Left kidney (tissue), 8 donors: ENCODE measurements around the gene TRIM6. TPM values are rescaled to one million over a fixed set of nuclear protein-coding genes. Genes with fewer than 3 reads are reported as not detected.
"Not testable (repeated sequence)": the region's sequence is repeated elsewhere in the genome, so short reads cannot be mapped to it uniquely, and the experiment has no call there.

ENCODE experiments used
- DNase-seq: peaks from one replicate; pipeline ENCODE4 v3.0.0-alpha.2; 2013
- long read RNA-seq, 8 donors: transcript quantifications; one replicate each; lab custom pipeline, GENCODE V29; 2026
- polyA plus RNA-seq: library from polyadenylated mRNA; unstranded; fragments of 120-200 nt; gene quantifications from one replicate; pipeline ENCODE4 v1.2.1, GENCODE V29; 2013; ENCODE audit not compliant: insufficient read length

Gene TRIM6, protein sequence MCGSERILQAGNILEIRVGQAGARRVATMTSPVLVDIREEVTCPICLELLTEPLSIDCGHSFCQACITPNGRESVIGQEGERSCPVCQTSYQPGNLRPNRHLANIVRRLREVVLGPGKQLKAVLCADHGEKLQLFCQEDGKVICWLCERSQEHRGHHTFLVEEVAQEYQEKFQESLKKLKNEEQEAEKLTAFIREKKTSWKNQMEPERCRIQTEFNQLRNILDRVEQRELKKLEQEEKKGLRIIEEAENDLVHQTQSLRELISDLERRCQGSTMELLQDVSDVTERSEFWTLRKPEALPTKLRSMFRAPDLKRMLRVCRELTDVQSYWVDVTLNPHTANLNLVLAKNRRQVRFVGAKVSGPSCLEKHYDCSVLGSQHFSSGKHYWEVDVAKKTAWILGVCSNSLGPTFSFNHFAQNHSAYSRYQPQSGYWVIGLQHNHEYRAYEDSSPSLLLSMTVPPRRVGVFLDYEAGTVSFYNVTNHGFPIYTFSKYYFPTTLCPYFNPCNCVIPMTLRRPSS
- polyA plus RNA-seq: 61.8 TPM
- long read RNA-seq, donor 1, transcript TRIM6-202 (8 exons, 3,403 nt): major isoform, 6 of 8 reads
- long read RNA-seq, donor 1, partial matches to known transcripts: 0 of 8 reads
- long read RNA-seq, donor 1, other reads (novel, unspliced or antisense): 0 of 8 reads
- long read RNA-seq, donor 2: 0 reads
- long read RNA-seq, donor 3, partial matches to known transcripts: 0 of 6 reads
- long read RNA-seq, donor 3, other reads (novel, unspliced or antisense): 0 of 6 reads
- long read RNA-seq, donor 4: 0 reads
- long read RNA-seq, donor 5, partial matches to known transcripts: 0 of 14 reads
- long read RNA-seq, donor 5, other reads (novel, unspliced or antisense): 11 of 14 reads
- long read RNA-seq, donor 6, partial matches to known transcripts: 0 of 1 reads
- long read RNA-seq, donor 6, other reads (novel, unspliced or antisense): 0 of 1 reads
- long read RNA-seq, donor 7, partial matches to known transcripts: 0 of 2 reads
- long read RNA-seq, donor 7, other reads (novel, unspliced or antisense): 0 of 2 reads
- long read RNA-seq, donor 8: 0 reads

DNA sequence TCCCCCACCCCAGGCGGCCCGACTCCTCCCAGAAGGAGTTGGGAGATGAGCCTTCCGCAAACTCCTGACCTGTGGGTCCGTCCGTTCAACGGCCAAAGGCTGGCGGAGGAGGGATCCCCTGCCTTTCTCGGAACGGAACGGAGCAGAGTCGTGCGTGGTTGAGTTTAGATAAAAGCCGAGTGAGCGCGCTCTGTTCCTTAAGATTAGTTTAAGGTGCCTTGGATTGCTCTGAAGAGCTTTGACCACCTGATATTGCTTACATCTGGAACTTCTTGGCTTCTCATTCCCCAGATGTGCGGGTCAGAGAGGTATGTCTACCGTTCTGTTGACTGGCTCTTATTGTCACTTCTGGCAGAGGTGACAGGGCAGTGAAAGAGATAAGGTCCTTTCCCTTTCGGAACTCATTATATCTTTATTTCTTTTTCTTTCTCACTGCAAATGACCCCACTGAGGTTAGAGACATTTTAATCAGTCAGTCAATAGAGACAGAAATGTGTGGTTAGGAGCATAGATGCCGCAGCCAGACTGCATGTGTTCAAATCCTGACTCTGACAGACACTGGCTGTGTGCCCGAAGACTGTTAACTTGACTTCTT lies at the start of gene TRIM6:
Gene TRIM6, plus strand, starts transcription at position 31 of the 595 bp plus-strand sequence. Its CDS starts 261 bp downstream, at position 292.
- DNase-seq: peak; percentile 42

DNA sequence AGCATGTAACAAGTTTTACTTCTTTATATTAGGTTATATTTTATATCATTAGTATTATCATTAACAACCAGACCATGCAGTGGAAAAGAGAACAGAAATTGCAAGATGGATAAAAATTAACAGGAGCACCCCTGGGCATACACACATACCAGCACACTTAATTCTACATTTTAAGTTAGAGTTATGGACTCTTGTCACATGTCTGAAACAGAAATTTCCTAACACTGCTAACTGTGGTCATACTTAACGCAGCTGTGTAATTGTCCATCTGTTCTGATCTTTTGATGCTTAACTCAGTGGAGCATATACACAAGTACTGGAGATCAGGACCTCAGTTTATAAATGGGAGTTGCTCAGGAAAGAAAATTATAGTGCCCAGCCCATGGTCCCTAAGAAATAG lies 48.5 kb upstream of the TRIM6 start:
- no peak for DNase-seq

DNA sequence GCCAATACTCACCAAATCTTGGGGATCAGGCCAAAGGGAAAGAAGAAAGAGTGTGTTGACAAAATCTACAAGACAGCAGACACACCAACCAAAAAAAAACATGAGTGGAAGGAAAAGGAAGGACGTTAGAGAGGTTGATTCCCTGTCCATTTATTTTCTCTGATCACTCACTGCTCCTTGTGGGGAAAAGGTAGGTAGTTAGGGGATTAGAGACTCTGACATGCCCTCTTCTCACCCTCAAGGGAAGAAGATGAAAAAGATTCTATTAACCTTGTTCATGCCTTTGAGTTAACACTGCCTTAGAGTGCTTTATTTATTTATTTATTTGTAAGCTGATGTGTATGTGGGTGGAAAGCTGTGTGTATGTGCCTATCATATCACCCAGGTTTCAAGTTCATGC lies 48.0 kb upstream of the TRIM6 start, which contains the start of gene OR52H1:
Gene OR52H1, minus strand, starts transcription at position 101 of the 400 bp plus-strand sequence. CDS start 3,035 bp downstream, outside the sequence.
- DNase-seq: no peak

DNA sequence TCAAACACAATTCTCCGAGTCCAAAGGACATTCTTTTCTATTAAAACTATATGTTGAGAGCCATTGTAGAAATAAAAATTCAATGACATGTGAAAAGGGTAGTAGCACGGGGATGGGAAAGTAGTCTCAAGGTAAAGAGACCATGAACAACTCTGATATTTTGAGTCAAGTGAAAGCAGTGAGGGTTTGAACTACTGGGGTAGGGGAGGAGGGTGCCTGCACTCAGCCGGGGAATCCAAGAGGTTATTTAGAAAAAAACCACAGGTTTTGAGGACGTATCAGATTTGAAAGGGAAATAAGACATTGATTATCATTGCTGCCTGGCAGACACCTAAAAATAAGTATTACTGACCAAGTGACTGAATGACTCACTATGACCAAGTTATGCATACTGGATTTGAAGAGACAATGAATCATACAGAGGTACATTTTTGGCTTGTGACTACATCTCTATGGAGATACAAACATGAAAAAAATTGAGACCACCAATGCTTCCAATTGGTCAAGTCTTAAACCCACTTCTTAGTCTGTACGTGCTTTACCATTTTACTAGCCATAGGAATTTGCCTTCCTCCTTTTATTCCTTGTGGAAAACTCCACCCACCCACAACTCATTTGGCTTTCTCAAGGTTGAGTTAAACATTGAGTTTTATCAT lies 45.9 kb upstream of the TRIM6 start:
- no peak for DNase-seq

DNA sequence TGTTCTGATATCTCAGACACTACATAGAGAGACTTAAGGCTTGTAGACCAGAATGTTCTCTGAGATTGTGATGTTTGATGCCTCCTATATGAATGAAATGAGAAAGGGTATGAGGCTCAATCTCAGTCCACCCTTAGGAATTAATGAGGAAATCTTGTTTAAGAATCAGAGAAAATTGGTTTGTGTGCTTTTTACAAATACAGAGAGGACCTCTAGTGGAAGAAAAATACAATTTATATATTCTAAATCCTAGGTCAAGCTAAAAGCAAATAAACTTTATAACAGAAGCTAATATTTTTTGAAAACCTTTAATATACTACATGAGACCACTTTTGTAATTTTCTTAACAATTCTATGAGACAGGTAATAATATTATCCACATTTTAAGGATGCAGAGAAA lies 43.1 kb upstream of the TRIM6 start:
- no peak for DNase-seq

DNA sequence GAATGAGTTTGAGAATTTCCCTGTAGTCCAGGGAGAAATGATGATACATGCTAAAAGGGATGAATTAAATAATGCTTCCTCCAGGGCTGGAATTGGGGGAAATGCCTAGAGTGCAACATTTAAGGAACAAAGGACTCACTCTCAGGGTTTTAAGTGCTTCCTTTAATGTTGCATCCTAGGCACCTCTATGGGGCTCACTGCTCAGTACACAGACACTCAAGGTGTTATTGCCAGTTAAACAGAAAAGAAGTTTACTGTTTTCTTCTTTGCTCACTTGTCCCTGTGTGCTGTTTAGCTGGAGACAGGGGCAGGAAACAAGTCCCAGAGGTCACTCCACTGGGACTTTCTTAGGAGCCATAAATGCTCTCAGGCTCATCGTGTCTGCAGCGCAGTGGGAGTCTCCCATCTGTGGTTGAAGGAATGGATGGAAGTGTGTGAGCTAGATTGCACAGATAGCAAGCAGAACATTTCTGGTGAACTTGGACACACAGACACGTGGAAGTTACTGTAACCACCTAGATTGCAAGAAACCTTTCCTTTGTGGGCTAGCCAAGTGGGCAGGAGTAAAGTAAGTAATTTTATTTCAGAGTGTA lies 39.7 kb upstream of the TRIM6 start:
- no peak for DNase-seq

DNA sequence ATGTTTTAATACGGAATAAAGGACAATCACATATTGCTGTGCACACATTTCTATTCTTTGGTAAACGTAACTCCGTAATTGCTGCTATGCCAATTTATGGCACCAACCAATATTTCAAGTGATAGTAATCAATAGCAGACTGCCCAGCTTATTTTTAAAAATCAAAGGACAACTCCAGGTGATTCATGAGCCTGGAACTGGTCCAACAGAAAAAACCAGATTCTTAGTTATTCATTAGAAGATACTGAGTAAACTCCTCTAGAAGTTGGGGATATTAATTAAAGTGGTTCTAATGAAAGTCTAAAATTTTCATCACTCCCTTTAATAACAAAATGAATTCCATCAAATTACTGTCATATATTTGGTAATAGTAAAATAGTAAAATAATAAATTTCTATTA lies 38.7 kb upstream of the TRIM6 start:
- DNase-seq: no peak

DNA sequence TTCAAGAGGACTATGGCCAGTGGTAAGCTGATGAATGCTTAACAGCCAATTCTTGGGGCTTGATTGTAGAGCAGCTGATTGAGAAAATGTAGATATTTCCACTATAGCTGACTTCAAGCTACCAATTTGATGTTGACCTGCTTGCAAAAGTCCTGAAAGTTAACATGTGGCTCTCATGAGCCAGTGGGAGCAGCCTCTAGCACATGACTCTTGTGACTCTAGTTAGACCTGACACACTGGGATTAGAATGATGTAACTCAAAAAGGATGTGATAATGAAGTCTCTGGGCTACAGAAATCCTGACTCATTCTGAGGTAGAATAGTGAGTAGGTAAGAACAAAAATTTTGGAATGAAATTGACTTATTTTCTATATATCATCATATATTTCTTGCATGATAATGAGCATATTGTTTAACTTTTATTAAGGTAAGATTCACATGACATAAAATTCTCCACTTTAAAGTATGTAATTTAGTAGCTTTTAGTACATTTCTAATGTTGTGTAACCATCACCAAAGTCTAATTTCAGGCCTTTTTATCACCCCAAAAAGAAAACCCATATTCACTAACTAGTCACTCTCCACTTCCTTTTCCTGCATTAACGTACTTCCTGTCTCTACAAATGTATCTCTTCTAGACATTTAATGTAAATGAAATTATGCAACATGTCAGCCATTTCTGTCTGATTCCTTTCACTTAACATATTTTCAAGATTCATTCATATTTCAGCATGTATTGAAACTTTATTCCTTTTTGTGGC lies 32.0 kb upstream of the TRIM6 start:
- no peak for DNase-seq

DNA sequence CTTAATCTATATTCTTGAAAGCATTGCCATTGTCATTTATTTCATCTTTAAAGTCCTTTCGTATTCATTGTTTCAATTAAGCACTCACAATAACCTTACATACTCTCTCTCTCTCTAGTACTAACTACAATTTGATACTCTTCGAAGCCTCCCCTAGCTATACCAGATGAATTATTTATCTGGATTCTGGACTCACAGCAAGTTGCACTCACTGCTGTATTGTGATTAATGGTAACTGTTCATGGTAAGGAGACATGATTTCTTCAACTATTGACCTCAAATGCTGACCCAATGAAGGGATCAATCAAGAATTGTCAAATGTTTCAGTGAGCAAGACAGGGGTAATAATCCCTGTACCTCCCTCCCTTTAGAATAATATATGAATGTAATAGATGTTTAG lies 21.8 kb upstream of the TRIM6 start:
- no peak for DNase-seq

DNA sequence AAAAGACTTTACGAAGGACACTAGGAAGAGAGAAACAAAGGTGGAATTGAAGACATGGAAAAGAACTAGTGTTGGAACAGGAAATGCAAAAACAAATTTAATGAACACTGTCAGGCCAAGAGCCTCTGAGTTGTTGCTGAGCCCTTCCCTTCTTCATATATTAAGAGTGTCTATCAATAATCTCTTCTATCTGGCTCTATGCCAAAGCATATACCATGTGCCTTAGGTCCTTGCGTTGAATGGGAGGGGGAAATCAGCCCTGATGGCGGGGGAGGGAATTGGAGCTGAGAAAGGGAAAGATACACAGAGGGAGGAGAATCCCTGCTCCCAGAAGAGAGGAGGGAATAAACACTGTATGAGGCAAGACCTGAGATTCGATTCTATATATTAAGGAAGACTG lies 21.3 kb upstream of the TRIM6 start:
- DNase-seq: no peak

DNA sequence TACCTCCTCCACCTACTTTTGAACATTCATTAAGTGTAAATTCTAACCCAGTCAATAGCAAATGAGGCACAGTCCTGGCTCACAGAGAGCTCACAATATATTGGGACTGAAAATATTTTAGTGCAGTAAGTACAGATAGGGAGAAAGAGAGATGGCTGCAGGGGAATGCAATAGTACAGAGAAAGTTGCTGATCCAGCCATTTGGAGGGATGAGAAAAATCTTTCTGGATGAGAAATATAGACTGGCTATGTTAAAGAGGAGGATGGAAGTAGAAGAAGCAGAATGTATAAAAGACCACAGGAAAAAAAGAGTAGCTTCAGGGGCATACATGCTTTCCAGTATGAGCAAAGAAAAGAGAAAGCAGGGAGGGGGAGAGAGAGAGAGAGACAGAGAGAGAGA lies 19.3 kb upstream of the TRIM6 start:
- no peak for DNase-seq

DNA sequence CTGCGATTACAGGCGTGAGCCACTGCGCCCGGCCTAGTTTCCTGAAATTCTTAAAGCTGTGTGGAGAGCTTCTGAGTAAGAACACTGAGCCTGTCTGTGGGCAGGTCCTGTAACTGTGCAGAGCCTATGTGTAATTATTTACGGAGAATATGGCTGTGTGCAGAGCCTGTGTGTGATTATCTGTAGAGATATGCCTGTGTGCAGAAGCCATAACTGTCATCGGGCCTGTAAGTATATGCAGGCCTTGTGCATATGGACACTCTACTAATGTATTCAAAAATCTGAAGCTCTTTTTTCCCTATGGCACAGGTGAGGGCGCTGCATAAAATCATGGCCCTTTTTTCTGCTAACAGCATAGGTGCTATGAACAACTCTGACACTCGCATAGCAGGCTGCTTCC lies 15.9 kb upstream of the TRIM6 start, which contains the start of gene OR52B6:
Gene OR52B6, plus strand, starts transcription at position 301 of the 400 bp plus-strand sequence. Its CDS starts 0 bp downstream, at position 301.
- no peak for DNase-seq

DNA sequence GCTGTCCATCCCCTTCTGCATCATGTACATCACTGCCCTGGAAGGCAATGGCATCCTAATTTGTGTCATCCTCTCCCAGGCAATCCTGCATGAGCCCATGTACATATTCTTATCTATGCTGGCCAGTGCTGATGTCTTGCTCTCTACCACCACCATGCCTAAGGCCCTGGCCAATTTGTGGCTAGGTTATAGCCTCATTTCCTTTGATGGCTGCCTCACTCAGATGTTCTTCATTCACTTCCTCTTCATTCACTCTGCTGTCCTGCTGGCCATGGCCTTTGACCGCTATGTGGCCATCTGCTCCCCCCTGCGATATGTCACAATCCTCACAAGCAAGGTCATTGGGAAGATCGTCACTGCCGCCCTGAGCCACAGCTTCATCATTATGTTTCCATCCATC lies 15.4 kb upstream of the TRIM6 start:
- no peak for DNase-seq

DNA sequence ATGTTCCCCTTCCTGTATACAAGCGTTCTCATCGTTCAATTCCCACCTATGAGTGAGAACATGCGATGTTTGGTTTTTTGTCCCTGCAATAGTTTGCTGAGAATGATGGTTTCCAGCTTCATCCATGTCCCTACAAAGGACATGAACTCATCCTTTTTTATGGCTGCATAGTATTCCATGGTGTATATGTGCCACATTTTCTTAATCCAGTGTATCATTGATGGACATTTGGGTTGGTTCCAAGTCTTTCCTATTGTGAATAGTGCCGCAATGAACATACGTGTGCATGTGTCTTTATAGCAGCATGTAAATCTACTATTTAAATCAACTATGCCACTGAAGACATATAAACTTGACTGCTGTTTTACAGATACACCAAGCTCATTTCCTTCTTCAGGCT lies 12.0 kb upstream of the TRIM6 start:
- not testable (repeated sequence) for DNase-seq

DNA sequence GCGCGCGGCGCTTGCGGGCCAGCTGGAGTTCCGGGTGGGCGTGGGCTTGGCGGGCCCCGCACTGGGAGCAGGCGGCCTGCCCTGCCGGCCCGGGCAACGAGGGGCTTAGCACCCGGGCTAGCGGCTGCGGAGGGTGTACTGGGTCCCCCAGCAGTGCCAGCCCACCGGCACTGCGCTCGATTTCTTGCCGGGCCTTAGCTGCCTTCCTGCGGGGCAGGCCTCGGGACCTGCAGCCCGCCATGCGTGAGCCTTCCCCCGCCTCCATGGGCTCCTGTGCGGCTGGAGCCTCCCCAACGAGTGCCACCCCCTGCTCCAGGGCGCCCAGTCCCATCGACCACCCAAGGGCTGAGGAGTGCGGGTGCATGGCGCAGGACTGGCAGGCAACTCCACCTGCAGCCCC lies 6.5 kb upstream of the TRIM6 start:
- DNase-seq: not testable (repeated sequence)

DNA sequence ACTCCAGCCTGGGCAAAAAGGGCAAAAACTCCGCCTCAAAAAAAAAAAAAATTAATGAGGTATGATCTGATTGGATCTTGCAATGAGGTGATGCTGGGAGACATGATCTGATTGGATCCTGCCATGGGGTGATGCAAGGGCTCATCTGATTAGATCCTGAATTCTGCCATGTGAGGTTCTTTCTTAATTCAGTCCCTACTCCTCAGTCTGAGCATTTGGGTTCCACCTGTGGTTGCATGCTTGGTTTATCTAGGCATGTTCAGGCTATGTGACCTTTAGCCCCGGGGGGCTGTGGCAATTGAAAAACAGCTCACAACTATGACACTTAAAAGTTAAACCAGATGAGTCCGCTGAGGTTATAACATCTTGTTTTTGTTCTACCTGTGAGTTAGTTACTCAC lies 4.8 kb upstream of the TRIM6 start:
- no peak for DNase-seq

DNA sequence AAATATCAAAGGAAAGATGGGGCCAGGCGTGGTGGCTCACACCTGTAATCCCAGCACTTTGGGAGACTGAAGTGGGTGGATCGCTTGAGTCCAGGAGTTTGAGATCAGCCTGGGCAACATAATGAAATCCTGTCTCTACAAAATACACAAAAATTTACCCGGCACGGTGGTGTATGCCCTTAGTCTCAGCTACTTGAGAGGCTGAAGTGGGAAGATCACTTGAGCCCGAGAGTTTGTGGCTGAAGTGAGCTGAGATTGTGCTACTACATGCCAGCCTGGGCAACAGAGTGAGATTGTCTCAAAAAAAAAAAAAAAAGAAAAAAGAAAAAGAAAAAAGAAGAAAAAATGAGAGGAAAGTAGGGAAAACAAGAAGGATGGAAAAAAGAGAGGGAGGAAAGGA lies 3.8 kb upstream of the TRIM6 start:
- DNase-seq: no peak

DNA sequence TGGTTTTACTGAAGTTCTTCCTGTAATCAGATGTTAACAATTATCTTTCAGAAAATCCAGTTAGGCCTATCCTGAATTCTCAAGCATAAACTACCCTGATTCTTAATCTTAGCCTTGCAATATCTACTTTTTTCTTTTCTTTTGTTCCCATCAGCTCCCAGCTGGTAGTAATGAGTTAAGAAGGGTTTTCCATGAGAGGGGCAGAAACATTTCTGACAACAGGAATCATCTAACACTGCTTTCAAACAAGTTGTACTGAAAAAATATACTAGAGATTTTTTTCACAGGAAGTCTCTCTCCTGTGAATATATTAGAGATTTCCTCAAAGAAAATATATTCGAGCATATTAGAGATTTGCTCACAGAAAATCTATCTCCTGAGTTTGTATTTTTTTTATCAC lies 3.3 kb upstream of the TRIM6 start:
- no peak for DNase-seq

DNA sequence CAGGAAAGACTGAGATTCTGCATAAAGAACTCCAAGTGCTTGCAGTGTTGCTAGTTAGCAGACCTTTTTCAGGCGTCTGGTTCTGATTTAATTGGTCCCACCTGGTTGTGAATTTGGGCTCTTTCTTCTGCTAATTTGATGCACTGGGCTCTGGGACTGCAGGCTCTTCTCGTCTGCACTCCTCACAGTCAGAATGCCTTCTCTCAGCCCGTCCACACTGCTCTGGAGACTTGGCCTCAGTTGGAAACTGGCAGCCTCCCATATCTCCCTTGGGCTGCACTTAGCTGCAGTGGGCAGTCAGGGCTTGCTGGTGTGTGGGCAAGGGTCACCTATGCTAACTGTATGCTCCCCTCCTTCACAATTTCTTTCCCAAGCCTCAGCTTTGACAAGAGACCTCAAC lies 1.5 kb downstream of the TRIM6 start:
- no peak for DNase-seq

DNA sequence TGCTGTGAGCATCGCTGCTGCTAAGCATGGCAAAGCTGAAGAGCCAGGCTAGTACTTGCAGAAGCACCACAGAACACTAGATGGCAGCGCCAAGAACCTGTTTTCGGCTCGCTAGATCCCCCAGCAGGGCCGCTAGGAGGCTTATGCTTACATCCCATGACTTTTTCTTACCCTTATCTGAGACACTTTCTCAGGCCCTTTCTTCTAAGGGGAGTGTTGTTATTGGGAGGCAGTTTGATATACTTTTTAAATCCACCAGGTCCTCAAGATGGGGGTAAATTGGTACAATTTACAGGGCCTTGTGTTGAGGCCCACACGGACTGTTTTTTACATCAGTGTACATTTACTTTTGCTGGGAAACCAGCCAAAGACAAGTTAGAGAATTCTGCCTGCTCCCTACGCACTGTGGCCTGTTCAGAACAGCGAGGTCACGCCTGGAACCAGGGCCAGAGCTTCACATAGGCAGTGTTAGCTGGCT lies 4.0 kb downstream of the TRIM6 start:
- DNase-seq: peak; percentile 68
